A673 (cell line): Measurements from ENCODE around the gene ACOT12. TPM values are rescaled to one million over a fixed set of nuclear protein-coding genes. Genes with fewer than 3 reads are reported as not detected.

Experiments used
- BruUV-seq: library from RNA; stranded (reverse); fragments of 400-500 nt; replicated peaks from 2 replicates; lab custom pipeline; 2021; lab: Mats Ljungman, UMichigan
- CTCF ChIA-PET: fragments of 300-600 bp; sonication (Branson Sonifier 250); formaldehyde crosslinking; loops from one replicate; lab custom pipeline; 2022; ENCODE audit warnings: antibody characterized with exemption; lab: Charles Lee
- POLR2A ChIA-PET: fragments of 300-600 bp; sonication (Branson Sonifier 250); formaldehyde crosslinking; loops from one replicate; lab custom pipeline; 2022; ENCODE audit warnings: antibody characterized with exemption; ENCODE audit not compliant: low non-redundant PET; lab: Charles Lee
- DNase-seq: peaks from one replicate; pipeline ENCODE4 v3.0.0-alpha.2; 2015; ENCODE audit warnings: low spot score
- H3K27ac ChIP-seq: fragments of 200-600 bp; sonication (generic); 2 replicates; pipeline ENCODE4 v1.5.1; 2016; ENCODE audit warnings: mixed run types, low read depth, mild to moderate bottlenecking, mixed read lengths, antibody characterized with exemption, low read length; ENCODE audit not compliant: poor library complexity, severe bottlenecking
- H3K27me3 ChIP-seq: fragments of 200-600 bp; sonication (generic); replicated peaks from 2 replicates; pipeline ENCODE4 v1.6.1; 2017; ENCODE audit warnings: mixed run types, low read depth, mild to moderate bottlenecking, mixed read lengths, antibody characterized with exemption, low read length; ENCODE audit not compliant: insufficient read depth, poor library complexity
- H3K36me3 ChIP-seq: fragments of 200-600 bp; sonication (generic); 2 replicates; pipeline ENCODE4 v1.6.1; 2016; ENCODE audit warnings: mixed run types, mild to moderate bottlenecking, mixed read lengths, antibody characterized with exemption, low read length; ENCODE audit not compliant: insufficient read depth, poor library complexity, severe bottlenecking
- H3K4me1 ChIP-seq: fragments of 200-600 bp; sonication (generic); 2 replicates; pipeline ENCODE4 v1.6.1; 2017; ENCODE audit warnings: mixed run types, mild to moderate bottlenecking, mixed read lengths, antibody characterized with exemption, low read length; ENCODE audit not compliant: insufficient read depth, poor library complexity, severe bottlenecking
- H3K4me3 ChIP-seq: fragments of 200-600 bp; sonication (generic); 2 replicates; pipeline ENCODE4 v1.5.1; 2016; ENCODE audit warnings: low read depth, mixed run types, mild to moderate bottlenecking, mixed read lengths, low read length; ENCODE audit not compliant: poor library complexity, severe bottlenecking
- H3K9me3 ChIP-seq: fragments of 200-600 bp; sonication (generic); 2 replicates; pipeline ENCODE4 v1.6.1; 2016; ENCODE audit warnings: mixed run types, low read depth, mild to moderate bottlenecking, mixed read lengths, antibody characterized with exemption, low read length; ENCODE audit not compliant: poor library complexity, severe bottlenecking
- EZH2 ChIP-seq: fragments of 200-600 bp; sonication (generic); IDR thresholded peaks from 2 replicates; pipeline ENCODE4 v1.6.1; 2017; ENCODE audit warnings: borderline replicate concordance, low read depth, mild to moderate bottlenecking, mixed read lengths, antibody characterized with exemption, low read length; ENCODE audit not compliant: poor library complexity, severe bottlenecking
- intact Hi-C: fragments of 100-400 bp; cut with micrococcal nuclease; formaldehyde crosslinking; loops from one replicate; pipeline ENCODE4 v1.10.0; 2022; ENCODE audit not compliant: unreplicated experiment
- total RNA-seq: library from RNA; stranded (reverse); gene quantifications from 2 replicates; pipeline ENCODE4 v1.2.3, GENCODE V29; 2021
- TF ChIP-seq, protein P1 (sequence below): fragments of 300-800, 200-600 bp; sonication (generic); conservative IDR thresholded peaks from 2 replicates; pipeline ENCODE4 v1.5.1; 2017; ENCODE audit warnings: low read depth, mild to moderate bottlenecking, antibody characterized with exemption, low read length, moderate library complexity, mixed read lengths

ACOT12 gene
- total RNA-seq, 1 experiment from 2014 or later, result not detected

DNA sequence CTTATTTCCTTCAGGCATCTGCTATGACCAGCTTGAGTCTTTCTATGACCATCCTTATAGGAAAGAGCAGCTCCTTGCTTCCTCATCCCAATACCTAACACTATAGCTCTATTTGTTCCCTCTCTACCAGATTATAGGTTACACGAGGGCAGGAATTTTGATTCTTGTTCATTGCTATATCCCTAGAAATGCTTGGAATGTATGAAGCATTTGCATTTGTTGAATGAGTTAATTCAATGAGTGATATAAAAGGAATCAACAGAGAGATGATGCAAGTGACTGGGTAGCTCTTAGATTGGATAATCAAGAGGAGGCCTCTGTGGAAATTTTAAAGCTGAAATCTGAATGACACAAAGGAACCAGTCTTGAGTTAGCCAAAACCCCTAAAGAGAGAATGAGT, 78.6 kb downstream of the ACOT12 start:
- CTCF ChIA-PET, result no interaction called here
- POLR2A ChIA-PET, result no interaction called here
- no peaks in the 10 kb centered on the region for H3K36me3 ChIP-seq
- TF ChIP-seq, protein P1, sequence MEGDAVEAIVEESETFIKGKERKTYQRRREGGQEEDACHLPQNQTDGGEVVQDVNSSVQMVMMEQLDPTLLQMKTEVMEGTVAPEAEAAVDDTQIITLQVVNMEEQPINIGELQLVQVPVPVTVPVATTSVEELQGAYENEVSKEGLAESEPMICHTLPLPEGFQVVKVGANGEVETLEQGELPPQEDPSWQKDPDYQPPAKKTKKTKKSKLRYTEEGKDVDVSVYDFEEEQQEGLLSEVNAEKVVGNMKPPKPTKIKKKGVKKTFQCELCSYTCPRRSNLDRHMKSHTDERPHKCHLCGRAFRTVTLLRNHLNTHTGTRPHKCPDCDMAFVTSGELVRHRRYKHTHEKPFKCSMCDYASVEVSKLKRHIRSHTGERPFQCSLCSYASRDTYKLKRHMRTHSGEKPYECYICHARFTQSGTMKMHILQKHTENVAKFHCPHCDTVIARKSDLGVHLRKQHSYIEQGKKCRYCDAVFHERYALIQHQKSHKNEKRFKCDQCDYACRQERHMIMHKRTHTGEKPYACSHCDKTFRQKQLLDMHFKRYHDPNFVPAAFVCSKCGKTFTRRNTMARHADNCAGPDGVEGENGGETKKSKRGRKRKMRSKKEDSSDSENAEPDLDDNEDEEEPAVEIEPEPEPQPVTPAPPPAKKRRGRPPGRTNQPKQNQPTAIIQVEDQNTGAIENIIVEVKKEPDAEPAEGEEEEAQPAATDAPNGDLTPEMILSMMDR, result no peak
- no peak for TF ChIP-seq EZH2
- no peak overlapping the region for H3K27ac ChIP-seq
- no peak overlapping the region for H3K4me3 ChIP-seq
- no peaks in the 10 kb centered on the region for H3K4me1 ChIP-seq
- no TSS peak for BruUV-seq
- no peaks in the 10 kb centered on the region for H3K27me3 ChIP-seq
- peak; percentile 24 for DNase-seq
- H3K9me3 ChIP-seq, result no peaks in the 10 kb centered on the region
- intact Hi-C loops, result no loop called here

DNA sequence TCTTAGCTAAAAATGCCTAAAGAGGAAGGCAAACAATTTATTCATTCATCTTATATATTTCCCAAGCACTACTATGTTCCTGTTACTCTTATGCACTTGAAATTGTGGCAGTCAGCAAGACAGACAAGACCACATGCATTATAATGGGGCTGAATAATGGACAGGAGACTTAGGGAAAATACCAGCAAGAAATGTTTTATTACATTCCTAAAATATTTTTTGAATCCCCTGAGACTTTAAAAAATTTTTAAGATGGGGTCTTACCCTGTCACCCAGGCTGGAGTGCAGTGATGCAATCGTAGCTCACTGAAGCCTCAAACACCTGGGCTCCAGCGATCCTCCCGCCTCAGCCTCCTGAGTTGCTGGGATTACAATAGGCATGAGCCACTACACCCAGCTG, 79.4 kb downstream of the ACOT12 start:
- ChIA-PET CTCF (interaction anchor here (0.6 kb wide), 1 partner anchor 10 kb away, joined by 3 read pairs; no protein-coding TSS in a partner anchor), POLR2A (no interaction called here)
- Histone ChIP-seq H3K27ac (no peak overlapping the region), H3K4me1 (no peaks in the 10 kb centered on the region), H3K36me3 (no peaks in the 10 kb centered on the region), H3K9me3 (no peaks in the 10 kb centered on the region), H3K27me3 (no peaks in the 10 kb centered on the region), H3K4me3 (no peak overlapping the region)
- intact Hi-C loops, result no loop called here
- no TSS peak for BruUV-seq
- no peak for DNase-seq
- no peak for TF ChIP-seq EZH2
- TF ChIP-seq, protein P1, result no peak

DNA sequence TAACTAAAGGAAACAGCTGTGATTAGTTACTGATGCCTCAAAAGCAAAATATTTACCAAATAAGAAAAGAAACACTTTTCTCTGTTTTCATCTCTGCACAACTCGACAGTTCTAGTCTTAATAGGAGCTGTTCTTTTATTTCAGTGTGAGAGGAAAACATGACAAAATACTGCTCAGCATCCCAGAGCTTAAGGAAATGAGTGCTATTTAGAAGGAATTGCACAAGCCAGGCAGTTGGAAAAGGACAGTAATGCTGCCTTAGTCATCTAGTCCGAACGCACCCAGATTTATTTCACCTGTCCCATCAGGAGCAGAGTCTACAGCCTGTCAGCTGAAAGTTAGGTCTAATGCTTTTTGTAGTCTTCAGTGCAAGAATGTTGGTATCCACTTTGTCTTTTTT, 80.2 kb downstream of the ACOT12 start:
- ChIA-PET CTCF (no interaction called here), POLR2A (no interaction called here)
- intact Hi-C loops, result no loop called here
- no peak for DNase-seq
- Histone ChIP-seq H3K36me3 (no peaks in the 10 kb centered on the region), H3K27me3 (no peaks in the 10 kb centered on the region), H3K4me1 (no peaks in the 10 kb centered on the region), H3K9me3 (no peaks in the 10 kb centered on the region), H3K27ac (no peak overlapping the region), H3K4me3 (no peak overlapping the region)
- no peak for TF ChIP-seq EZH2
- TF ChIP-seq, protein P1, result no peak
- BruUV-seq, result no TSS peak
